IPS DF 19.7 (cell line): Measurements from ENCODE around the gene FRY.

Experiments
- DNase-seq: peaks from one replicate; pipeline ENCODE4 v3.0.0-alpha.2; 2013; ENCODE audit warnings: low read depth, low spot score

The FRY gene

GRCh38 chr13:32214071-32214470, 182.5 kb downstream of the FRY start:
- no peak for DNase-seq

- no peak for DNase-seq
Observed at GRCh38 chr13:32216281-32216680, 184.7 kb downstream of the FRY start.

GRCh38 chr13:32222046-32222676, 190.6 kb downstream of the FRY start:
- DNase-seq, result no peak

GRCh38 chr13:32224916-32225315, 193.3 kb downstream of the FRY start:
- DNase-seq, result no peak

GRCh38 chr13:32225481-32225931, 193.9 kb downstream of the FRY start:
- DNase-seq, result no peak

GRCh38 chr13:32228330-32229041, 196.9 kb downstream of the FRY start:
- no peak for DNase-seq

GRCh38 chr13:32229443-32229842, 197.9 kb downstream of the FRY start:
- no peak for DNase-seq

- no peak for DNase-seq
Observed at GRCh38 chr13:32232263-32232662, 200.7 kb downstream of the FRY start.

- DNase-seq, result no peak
Observed at GRCh38 chr13:32233062-32233461, 201.5 kb downstream of the FRY start.

GRCh38 chr13:32234914-32235313, 203.3 kb downstream of the FRY start:
- DNase-seq, result no peak

GRCh38 chr13:32237681-32238080, 206.1 kb downstream of the FRY start:
- DNase-seq, result no peak

- no peak for DNase-seq
Observed at GRCh38 chr13:32243695-32244094, 212.1 kb downstream of the FRY start.

GRCh38 chr13:32245555-32245954, 214.0 kb downstream of the FRY start:
- DNase-seq, result no peak

- peak; percentile 60 for DNase-seq
Observed at GRCh38 chr13:32246468-32246867, 214.9 kb downstream of the FRY start.

- no peak for DNase-seq
Observed at GRCh38 chr13:32247887-32248286, 216.3 kb downstream of the FRY start.

- no peak for DNase-seq
Observed at GRCh38 chr13:32248801-32249200, 217.2 kb downstream of the FRY start.

GRCh38 chr13:32252812-32253438, 221.4 kb downstream of the FRY start:
- DNase-seq, result no peak

GRCh38 chr13:32253911-32254399, 222.4 kb downstream of the FRY start:
- no peak for DNase-seq

- no peak for DNase-seq
Observed at GRCh38 chr13:32254416-32254815, 222.8 kb downstream of the FRY start.

- DNase-seq, result no peak
Observed at GRCh38 chr13:32254916-32255723, 223.5 kb downstream of the FRY start.

GRCh38 chr13:32255724-32256109, 224.1 kb downstream of the FRY start:
- no peak for DNase-seq

- DNase-seq, result no peak
Observed at GRCh38 chr13:32256243-32256642, 224.7 kb downstream of the FRY start.
